CD4-positive, alpha-beta memory T cell (primary cell): Measurements from ENCODE around the gene CFAP410. TPM values are rescaled to one million over a fixed set of nuclear protein-coding genes. Genes with fewer than 3 reads are reported as not detected.
A peak's percentile ranks its signal among the peaks of the same experiment; 100 is the strongest.

Experiments
- CTCF ChIA-PET: fragments of 350-600 bp; sonication (Branson Sonifier 250); formaldehyde crosslinking; loops from one replicate; lab custom pipeline; 2021; ENCODE audit warnings: inconsistent platforms; ENCODE audit not compliant: partially characterized antibody; lab: Charles Lee
- POLR2A ChIA-PET: fragments of 350-600 bp; sonication (Branson Sonifier 250); formaldehyde crosslinking; loops from one replicate; lab custom pipeline; 2021; ENCODE audit not compliant: partially characterized antibody; lab: Charles Lee
- DNase-seq, 5 donors: peaks; one replicate each; pipeline versions ENCODE4 v3.0.0 to v3.0.0-alpha.2; 2020 to 2022; ENCODE audit warnings: mixed read lengths in 1 of 5
- H3K27ac ChIP-seq: one replicate; pipeline ENCODE4 v1.7.0; 2013; ENCODE audit warnings: low read depth, low read length
- H3K27me3 ChIP-seq: 2 replicates; pipeline ENCODE4 v1.7.0; 2013; ENCODE audit warnings: mild to moderate bottlenecking, low read length, moderate library complexity; ENCODE audit not compliant: insufficient read depth
- H3K36me3 ChIP-seq: 2 replicates; pipeline ENCODE4 v1.7.0; 2013; ENCODE audit warnings: mild to moderate bottlenecking, low read length, moderate library complexity; ENCODE audit not compliant: insufficient read depth
- H3K4me1 ChIP-seq: 2 replicates; pipeline ENCODE4 v1.7.0; 2013; ENCODE audit warnings: mild to moderate bottlenecking, low read length, moderate library complexity; ENCODE audit not compliant: insufficient read depth
- H3K4me3 ChIP-seq, 2 donors: one replicate each; pipeline ENCODE4 v1.7.0; 2013; ENCODE audit warnings: low read length in 2 of 2, mild to moderate bottlenecking in 1 of 2
- H3K9me3 ChIP-seq, 2 donors: one replicate each; pipeline ENCODE4 v1.7.0; 2013; ENCODE audit warnings: low read length in 2 of 2, control low read depth in 1 of 2; ENCODE audit not compliant: control insufficient read depth in 1 of 2
- H3K27ac Mint-ChIP-seq, 7 donors: one replicate each; pipeline ENCODE4 v1.8.0; 2020 to 2021; ENCODE audit warnings: mixed read lengths in 7 of 7, mild to moderate bottlenecking in 6 of 7, inconsistent platforms in 3 of 7, moderate library complexity in 3 of 7
- H3K27me3 Mint-ChIP-seq, 2 donors: one replicate each; pipeline ENCODE4 v1.8.0; 2020 to 2021; ENCODE audit warnings: mixed read lengths in 2 of 2
- H3K36me3 Mint-ChIP-seq, 2 donors: one replicate each; pipeline ENCODE4 v1.8.0; 2020 to 2021; ENCODE audit warnings: mixed read lengths in 2 of 2, inconsistent platforms in 1 of 2, mild to moderate bottlenecking in 1 of 2
- H3K4me1 Mint-ChIP-seq, 4 donors: one replicate each; pipeline ENCODE4 v1.8.0; 2020 to 2021; ENCODE audit warnings: mixed read lengths in 4 of 4, mild to moderate bottlenecking in 1 of 4
- H3K4me3 Mint-ChIP-seq, 8 donors: one replicate each; pipeline ENCODE4 v1.8.0; 2020 to 2021; ENCODE audit warnings: mixed read lengths in 8 of 8, mild to moderate bottlenecking in 7 of 8, moderate library complexity in 6 of 8, inconsistent platforms in 3 of 8
- H3K9me3 Mint-ChIP-seq, 8 donors: one replicate each; pipeline ENCODE4 v1.8.0; 2020 to 2021; ENCODE audit warnings: mixed read lengths in 8 of 8, mild to moderate bottlenecking in 5 of 8, inconsistent platforms in 3 of 8, moderate library complexity in 1 of 8
- intact Hi-C: fragments of 100-400 bp; cut with micrococcal nuclease; formaldehyde crosslinking; loops from one replicate; pipeline ENCODE4 v1.15.1; 2023
- polyA plus RNA-seq, 2 donors: library from polyadenylated mRNA; unstranded; fragments of 300-500 nt; fragmentation: Illumina TruSeq; gene quantifications; one replicate each; pipeline ENCODE4 v1.2.3, GENCODE V29; 2021
- total RNA-seq, 2 experiments: library from RNA; stranded (reverse); gene quantifications; one replicate each; pipeline ENCODE4 v1.2.3, GENCODE V29; 2021

Gene CFAP410
- total and polyA plus RNA-seq, 4 experiments from 2014 or later: 20.1 to 55.2 (median 42.0) TPM

DNA sequence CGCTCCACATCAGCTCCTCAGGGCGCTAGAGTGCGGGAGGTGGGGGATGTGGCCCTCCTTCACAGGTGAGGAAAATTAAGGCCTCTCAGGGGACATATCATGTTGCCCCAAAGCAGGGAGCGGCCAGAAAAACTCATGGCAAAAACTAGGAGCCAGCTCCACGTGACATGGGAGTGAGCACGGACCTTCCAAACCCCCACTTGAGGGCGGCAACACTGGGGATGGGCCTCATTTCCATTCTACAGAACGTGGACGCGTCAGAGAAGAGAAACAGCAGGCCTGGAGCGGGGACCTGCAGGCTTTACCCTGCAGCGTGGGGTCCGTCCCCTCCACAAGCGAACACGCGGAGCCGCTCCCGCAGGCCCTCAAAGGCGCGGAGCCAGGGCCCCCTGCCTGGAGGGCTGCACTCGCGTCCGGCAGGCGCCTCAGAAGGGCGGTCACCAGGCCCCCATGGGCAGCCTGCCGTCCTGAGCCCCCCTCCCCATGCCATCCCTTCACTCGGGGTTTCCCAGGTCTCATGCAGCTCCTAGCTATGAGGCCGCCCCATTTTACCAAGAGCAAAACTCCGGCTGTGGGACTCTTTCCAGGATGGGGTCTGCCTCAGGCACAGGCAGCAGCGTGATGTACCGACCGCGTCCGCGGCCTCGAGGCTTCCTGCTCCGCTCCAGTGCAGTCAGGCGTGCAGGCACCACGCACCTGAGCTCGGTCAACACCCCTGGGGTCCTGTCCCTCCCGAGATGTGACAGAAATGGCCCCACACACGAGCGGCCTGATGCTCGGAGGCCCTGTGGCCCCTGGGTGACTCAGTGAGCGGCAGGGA is 5.5 kb downstream of the CFAP410 start:
- ChIA-PET CTCF (no interaction called here), POLR2A (no interaction called here)
- DNase-seq: no peak
- Mint-ChIP-seq H3K4me1 (peaks cover 6 to 16% (median 9%) of the 10 kb centered on the region in 4 donors), H3K27ac (peak overlapping the region in 1 of 7 donors; percentile 11), H3K27me3 (no peaks in the 10 kb centered on the region), H3K4me3 (no peak overlapping the region), H3K36me3 (peaks cover 0 to 20% of the 10 kb centered on the region in 2 donors), H3K9me3 (peaks cover 0 to 14% (median 0%) of the 10 kb centered on the region in 8 donors)
- H3K27me3 ChIP-seq: no peaks in the 10 kb centered on the region
- H3K27ac ChIP-seq: no peak overlapping the region
- H3K9me3 ChIP-seq: no peaks in the 10 kb centered on the region
- H3K4me3 ChIP-seq: no peak overlapping the region
- H3K36me3 ChIP-seq: peaks cover 5% of the 10 kb centered on the region
- H3K4me1 ChIP-seq: peaks cover 5% of the 10 kb centered on the region
- intact Hi-C loops: loop anchor here (10.0 kb wide), 1 partner anchor 481 kb away; the partner anchor contains the start of gene SUMO3

- peaks cover 5% of the 10 kb centered on the region for H3K36me3 ChIP-seq
- POLR2A ChIA-PET: no interaction called here
Observed at GRCh38 chr21:44332965-44333364, 6.2 kb downstream of the CFAP410 start.

DNA sequence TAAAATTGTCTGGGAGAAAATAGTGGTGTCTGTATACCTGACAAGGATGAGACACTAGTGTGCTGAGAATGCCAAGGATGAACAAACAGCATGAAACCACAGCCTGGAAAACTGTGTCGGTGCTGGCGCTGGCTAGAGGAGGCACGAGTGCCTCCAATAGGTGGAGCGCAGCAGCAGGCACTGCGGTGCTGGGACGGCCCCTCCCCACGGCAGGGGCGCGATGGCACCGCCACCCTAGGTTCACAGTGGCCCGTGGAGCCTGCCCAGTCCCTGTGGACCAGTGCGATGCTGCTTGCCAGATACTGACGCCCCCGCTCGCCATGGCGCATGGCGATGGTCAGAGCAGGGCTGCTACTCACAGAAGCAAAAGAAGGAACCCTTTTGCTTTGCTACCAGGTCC is 6.8 kb downstream of the CFAP410 start:
- no peaks in the 10 kb centered on the region for H3K27me3 ChIP-seq
- H3K36me3 ChIP-seq: peaks cover 5% of the 10 kb centered on the region
- ChIA-PET CTCF (no interaction called here), POLR2A (no interaction called here)
- Mint-ChIP-seq H3K4me3 (no peak overlapping the region), H3K4me1 (peaks cover under 1 to 5% (median 4%) of the 10 kb centered on the region in 4 donors), H3K27me3 (no peaks in the 10 kb centered on the region), H3K9me3 (peaks cover 0 to 5% (median 0%) of the 10 kb centered on the region in 8 donors), H3K27ac (peak overlapping the region in 1 of 7 donors; percentile 55), H3K36me3 (peaks cover 0 to 12% of the 10 kb centered on the region in 2 donors)
- no peaks in the 10 kb centered on the region for H3K9me3 ChIP-seq
- no peak overlapping the region for H3K4me3 ChIP-seq
- no peaks in the 10 kb centered on the region for H3K4me1 ChIP-seq
- DNase-seq: no peak
- intact Hi-C loops: loop anchor here (10.0 kb wide), 1 partner anchor 482 kb away; the partner anchor contains the start of gene SUMO3
- no peak overlapping the region for H3K27ac ChIP-seq

More at GRCh38 chr21:44332965-44333364, 6.2 kb downstream of the CFAP410 start:
- H3K4me1 Mint-ChIP-seq: peaks cover 6 to 11% (median 8%) of the 10 kb centered on the region in 4 donors
- CTCF ChIA-PET: no interaction called here
- H3K9me3 Mint-ChIP-seq: peaks cover 0 to 11% (median 0%) of the 10 kb centered on the region in 8 donors
- no peak overlapping the region for H3K4me3 ChIP-seq
- no peaks in the 10 kb centered on the region for H3K9me3 ChIP-seq
- no peak for DNase-seq
- H3K4me1 ChIP-seq: peaks cover under 1% of the 10 kb centered on the region
- H3K4me3 Mint-ChIP-seq: no peak overlapping the region
- no peak overlapping the region for H3K27ac ChIP-seq
- no peaks in the 10 kb centered on the region for H3K27me3 Mint-ChIP-seq
- no peaks in the 10 kb centered on the region for H3K27me3 ChIP-seq
- peaks cover 0 to 17% of the 10 kb centered on the region in 2 donors for H3K36me3 Mint-ChIP-seq
- intact Hi-C loops: loop anchor here (10.0 kb wide), 1 partner anchor 482 kb away; the partner anchor contains the start of gene SUMO3
- H3K27ac Mint-ChIP-seq: peak overlapping the region in 2 of 7 donors; percentile 11 to 53

- Mint-ChIP-seq H3K4me3 (no peak overlapping the region), H3K27me3 (no peaks in the 10 kb centered on the region), H3K4me1 (peaks cover 0 to 5% (median 2%) of the 10 kb centered on the region in 4 donors), H3K36me3 (peaks cover 0 to 9% of the 10 kb centered on the region in 2 donors), H3K9me3 (peaks cover 0 to 3% (median 0%) of the 10 kb centered on the region in 8 donors), H3K27ac (peak overlapping the region in 2 of 7 donors; percentile 55 to 70)
- Histone ChIP-seq H3K9me3 (no peaks in the 10 kb centered on the region), H3K4me1 (no peaks in the 10 kb centered on the region), H3K4me3 (no peak overlapping the region), H3K27me3 (no peaks in the 10 kb centered on the region), H3K27ac (no peak overlapping the region), H3K36me3 (peaks cover 5% of the 10 kb centered on the region)
- ChIA-PET CTCF (interaction anchor here (0.9 kb wide), 1 partner anchor 149 kb away, joined by 3 read pairs; no protein-coding TSS in a partner anchor), POLR2A (no interaction called here)
- DNase-seq: no peak
- intact Hi-C loops: loop anchor here (10.0 kb wide), 1 partner anchor 483 kb away; the partner anchor contains the start of gene SUMO3
Observed at GRCh38 chr21:44331650-44332307, 7.4 kb downstream of the CFAP410 start.

DNA sequence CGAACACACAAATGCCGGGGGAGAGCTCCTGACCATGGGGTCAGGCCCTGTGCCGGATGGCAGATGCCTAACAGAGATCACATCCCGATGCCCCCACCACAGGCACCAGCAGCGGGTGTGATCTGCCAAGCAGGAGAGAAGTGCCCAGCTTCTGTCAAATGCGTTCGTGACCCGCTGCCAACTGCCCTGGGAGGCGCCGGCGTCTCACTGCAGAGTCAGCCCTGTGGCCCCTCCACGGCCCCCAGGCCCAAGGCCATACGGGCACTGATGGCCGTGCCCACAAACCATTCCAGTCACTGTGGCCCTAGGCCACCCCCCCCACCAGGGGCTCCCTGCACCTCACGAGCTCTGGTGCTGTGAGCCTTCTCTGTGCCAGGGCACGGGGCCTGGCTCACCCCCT is 8.0 kb downstream of the CFAP410 start:
- intact Hi-C loops: loop anchor here (10.0 kb wide), 1 partner anchor 484 kb away; the partner anchor contains the start of gene SUMO3
- Histone ChIP-seq H3K4me3 (no peak overlapping the region), H3K27ac (no peak overlapping the region), H3K36me3 (peaks cover 1% of the 10 kb centered on the region), H3K27me3 (no peaks in the 10 kb centered on the region), H3K4me1 (no peaks in the 10 kb centered on the region), H3K9me3 (no peaks in the 10 kb centered on the region)
- Mint-ChIP-seq H3K36me3 (peaks cover 0 to 6% of the 10 kb centered on the region in 2 donors), H3K9me3 (peaks cover 0 to 3% (median 0%) of the 10 kb centered on the region in 8 donors), H3K4me1 (peaks cover 0 to 5% (median 2%) of the 10 kb centered on the region in 4 donors), H3K4me3 (no peak overlapping the region), H3K27ac (no peak overlapping the region), H3K27me3 (no peaks in the 10 kb centered on the region)
- DNase-seq: no peak
- ChIA-PET POLR2A (interaction anchor here (2.1 kb wide), 1 partner anchor 8 kb away, joined by 5 read pairs; the partner anchor contains the start of gene CFAP410), CTCF (interaction anchor here (0.9 kb wide), 1 partner anchor 150 kb away, joined by 3 read pairs; no protein-coding TSS in a partner anchor)

GRCh38 chr21:44330698-44331097 is 8.5 kb downstream of the CFAP410 start:
- Histone ChIP-seq H3K36me3 (peaks cover 4% of the 10 kb centered on the region), H3K4me1 (no peaks in the 10 kb centered on the region), H3K9me3 (no peaks in the 10 kb centered on the region), H3K4me3 (no peak overlapping the region), H3K27ac (no peak overlapping the region), H3K27me3 (no peaks in the 10 kb centered on the region)
- DNase-seq: no peak
- Mint-ChIP-seq H3K36me3 (peaks cover 0 to 8% of the 10 kb centered on the region in 2 donors), H3K4me3 (no peak overlapping the region), H3K27ac (no peak overlapping the region), H3K4me1 (peaks cover 0 to 5% (median 2%) of the 10 kb centered on the region in 4 donors), H3K9me3 (peaks cover 0 to 3% (median 0%) of the 10 kb centered on the region in 8 donors), H3K27me3 (no peaks in the 10 kb centered on the region)
- CTCF ChIA-PET: interaction anchor here (0.9 kb wide), 1 partner anchor 150 kb away, joined by 3 read pairs; no protein-coding TSS in a partner anchor
- intact Hi-C loops: loop anchor here (10.0 kb wide), 1 partner anchor 484 kb away; the partner anchor contains the start of gene SUMO3
- POLR2A ChIA-PET: interaction anchor here (2.1 kb wide), 1 partner anchor 8 kb away, joined by 5 read pairs; the partner anchor contains the start of gene CFAP410
